HG03135 (cell line): ENCODE data around the gene SLC16A12.

Experiments
- ATAC-seq: cut with Tn5 transposase; IDR thresholded peaks from one replicate; pipeline ENCODE4 v1.9.1; 2021; ENCODE audit warnings: mild to moderate bottlenecking, moderate library complexity; ENCODE audit not compliant: unreplicated experiment

Gene SLC16A12, protein sequence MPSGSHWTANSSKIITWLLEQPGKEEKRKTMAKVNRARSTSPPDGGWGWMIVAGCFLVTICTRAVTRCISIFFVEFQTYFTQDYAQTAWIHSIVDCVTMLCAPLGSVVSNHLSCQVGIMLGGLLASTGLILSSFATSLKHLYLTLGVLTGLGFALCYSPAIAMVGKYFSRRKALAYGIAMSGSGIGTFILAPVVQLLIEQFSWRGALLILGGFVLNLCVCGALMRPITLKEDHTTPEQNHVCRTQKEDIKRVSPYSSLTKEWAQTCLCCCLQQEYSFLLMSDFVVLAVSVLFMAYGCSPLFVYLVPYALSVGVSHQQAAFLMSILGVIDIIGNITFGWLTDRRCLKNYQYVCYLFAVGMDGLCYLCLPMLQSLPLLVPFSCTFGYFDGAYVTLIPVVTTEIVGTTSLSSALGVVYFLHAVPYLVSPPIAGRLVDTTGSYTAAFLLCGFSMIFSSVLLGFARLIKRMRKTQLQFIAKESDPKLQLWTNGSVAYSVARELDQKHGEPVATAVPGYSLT

DNA sequence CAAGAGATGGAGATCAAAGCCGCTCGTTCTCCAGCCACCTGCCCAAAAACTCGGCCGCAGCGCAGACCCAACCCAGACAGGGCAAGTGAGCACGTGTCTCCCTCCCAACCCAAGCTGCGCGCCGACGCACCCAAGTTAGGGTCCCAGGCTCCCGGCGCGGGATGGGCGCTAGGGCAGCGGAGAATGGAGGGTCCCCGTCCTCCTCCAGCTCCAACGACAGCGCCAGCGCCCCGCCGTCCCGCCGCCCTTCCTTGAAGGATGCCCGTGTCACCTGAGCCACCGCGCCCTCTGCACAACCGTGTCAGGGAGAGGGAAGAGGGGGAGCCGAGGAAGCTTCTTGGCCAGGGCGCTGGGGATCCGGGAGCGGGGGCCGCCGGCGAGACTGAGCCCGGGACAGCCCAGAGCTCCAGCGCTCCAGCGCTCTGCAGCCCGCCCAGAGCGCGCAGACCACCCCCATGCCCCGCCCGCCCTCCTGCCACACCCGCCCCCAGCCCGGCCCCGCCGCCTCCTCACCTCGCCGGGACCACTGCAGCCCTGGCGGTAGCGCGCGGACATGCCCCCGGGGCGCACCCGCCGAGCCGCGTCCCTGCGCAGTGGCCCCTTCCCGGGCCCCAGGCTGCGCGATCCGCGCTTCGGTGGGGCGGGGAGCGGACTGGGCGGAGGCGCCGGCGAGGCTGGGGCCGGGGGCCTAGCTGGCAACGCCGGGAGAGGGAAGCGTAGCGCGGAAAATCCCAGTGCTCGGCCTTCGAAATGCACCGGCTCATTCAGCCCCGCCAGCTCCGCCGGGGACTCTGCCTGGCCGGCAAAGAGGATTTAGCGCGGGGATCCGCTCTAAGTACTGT, at the start of gene SLC16A12:
Gene SLC16A12 (minus strand): TSS at position 424 of the 842 bp plus-strand sequence. CDS start 73,016 bp downstream, outside the sequence.
- ATAC-seq, result no peak

DNA sequence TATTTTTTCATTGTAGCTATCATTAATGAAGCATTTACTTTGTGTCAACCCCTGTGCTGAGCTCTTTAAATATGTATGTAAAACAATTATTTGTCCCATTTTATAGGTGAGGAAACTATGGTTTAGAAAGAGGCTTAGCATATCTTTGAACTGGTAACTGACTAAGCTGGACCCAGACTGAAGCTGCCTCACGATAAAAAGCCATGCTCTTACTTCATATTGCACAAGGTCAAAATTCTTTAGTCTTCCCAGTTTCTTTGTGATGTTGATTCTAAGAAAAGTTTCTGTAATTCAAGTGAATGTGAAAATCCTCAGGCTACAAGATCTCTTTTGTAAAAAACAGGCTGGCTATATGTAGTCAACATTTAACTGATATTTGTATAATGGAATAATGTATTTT, 46.6 kb upstream of the SLC16A12 start:
- ATAC-seq, result no peak

DNA sequence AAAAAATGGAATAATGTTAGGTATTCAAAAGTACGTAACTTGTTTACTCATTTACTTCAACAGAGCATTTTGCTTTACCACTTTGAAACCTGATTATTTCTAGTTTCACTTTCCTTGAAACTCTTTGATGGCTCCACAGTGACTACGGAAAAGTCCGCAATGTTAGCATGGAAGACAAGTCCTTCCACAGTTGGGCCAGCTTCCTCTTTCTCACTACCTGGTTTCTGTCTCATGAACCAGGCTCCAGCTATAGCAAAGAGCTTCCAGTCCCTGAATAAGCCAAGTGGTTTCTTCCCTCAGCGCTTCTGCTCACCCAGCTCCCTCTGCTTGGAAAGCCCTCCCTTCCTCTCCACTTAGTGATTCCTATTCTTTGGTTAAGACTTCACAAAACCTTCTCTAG, 44.8 kb upstream of the SLC16A12 start:
- ATAC-seq, result no peak

DNA sequence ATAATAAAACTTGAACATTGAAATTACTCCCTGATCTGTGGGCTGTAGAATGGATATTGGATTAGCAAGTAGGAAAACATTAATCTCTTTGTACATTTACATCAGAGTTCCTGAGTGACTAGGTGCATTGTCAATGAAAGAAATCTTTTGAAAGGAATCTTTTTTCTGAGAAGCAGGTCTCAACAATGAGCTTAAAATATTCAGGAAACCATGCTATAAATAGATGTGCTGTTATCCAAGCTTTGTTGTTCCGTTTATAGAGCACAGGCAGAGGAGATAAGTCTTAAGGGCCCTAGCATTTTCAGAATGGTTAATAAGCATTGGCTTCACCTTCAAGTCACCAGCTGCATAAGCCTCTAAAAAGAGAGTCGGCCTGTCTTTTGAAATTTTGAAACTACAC, 41.3 kb upstream of the SLC16A12 start:
- no peak for ATAC-seq

DNA sequence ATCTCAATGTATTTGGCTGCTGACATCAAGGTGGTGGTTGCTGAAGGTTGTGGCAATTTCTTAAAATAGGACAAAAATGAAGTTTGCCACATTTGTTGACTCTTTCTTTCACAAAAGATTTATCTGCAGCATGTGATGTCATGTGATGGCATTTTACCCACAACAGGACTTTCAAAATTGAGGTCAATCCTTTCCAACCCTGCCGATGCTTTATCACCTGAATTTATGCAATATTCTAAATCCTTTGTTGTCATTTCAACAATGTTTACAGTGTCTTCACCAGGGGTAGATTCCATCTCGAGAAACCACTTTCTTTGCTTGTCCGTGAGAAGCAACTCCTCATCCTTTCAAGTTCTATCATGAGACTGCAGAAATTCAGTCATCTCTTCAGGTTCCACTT, 40.6 kb upstream of the SLC16A12 start:
- ATAC-seq, result no peak

DNA sequence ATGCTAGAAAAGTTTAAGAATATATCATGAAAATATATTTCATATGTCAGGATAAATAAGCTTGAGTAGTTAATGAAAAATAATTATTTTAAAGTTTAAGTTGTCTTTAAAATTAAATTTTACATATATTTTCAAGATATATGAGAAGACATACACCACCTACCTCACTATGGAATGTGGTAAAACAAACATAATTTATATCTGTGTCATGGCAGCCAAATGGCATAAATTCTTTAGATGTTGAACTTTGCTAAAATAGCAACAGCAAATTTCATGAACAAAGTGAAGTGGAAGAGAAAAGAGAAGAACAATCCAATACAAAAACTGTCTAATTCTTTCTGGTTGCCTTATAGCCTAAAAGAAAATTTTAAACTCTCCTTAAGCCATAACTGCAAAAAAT, 39.6 kb upstream of the SLC16A12 start:
- ATAC-seq, result no peak

DNA sequence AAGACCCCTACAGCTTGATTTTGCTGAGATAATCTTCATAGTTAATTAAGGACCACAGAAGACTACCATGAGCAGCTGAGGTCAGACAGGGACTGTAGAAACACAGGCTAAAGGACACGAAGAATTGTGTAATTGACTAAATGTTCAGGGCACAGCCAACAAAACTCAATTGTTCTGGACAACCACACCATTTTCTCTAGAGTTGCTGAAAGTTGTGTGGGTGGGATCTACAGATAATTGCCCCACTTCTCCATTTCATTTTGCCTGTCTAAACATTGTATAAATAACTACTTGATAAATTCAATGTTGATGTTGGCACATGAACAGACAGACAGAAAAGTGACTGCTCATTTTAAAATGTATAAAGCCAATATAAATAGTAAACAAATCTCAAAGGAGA, 39.0 kb upstream of the SLC16A12 start:
- ATAC-seq, result no peak

DNA sequence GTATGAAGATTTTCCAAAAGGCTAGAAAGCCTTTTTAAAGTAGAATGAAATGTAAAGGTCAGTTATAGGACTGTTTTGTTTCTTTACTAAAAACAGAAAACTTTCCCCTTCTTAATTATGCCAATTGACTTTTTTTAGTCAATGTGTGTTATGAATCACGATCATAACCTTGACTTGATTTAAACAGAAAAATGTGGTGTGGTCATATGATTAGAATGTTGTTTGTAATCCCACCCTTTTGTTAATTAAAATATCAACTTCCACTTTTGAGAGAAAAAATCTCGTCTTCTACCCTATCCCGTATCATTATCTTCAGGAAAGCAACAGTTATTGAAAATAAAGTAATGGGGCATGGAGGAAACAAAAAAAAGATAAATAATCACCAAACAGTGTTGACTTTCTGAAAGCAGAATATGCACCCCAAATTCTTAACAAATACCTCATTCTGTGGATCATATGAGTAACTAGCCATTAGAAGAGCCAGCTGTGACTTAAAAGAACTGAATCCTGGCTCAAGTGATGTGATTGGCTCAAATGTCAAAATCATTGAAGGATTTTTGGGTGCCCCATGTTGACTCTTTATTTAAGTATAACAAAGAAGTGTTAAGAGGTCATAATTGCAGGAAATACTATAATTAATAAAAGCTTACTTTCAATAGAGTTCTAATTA, 32.3 kb upstream of the SLC16A12 start:
- no peak for ATAC-seq

DNA sequence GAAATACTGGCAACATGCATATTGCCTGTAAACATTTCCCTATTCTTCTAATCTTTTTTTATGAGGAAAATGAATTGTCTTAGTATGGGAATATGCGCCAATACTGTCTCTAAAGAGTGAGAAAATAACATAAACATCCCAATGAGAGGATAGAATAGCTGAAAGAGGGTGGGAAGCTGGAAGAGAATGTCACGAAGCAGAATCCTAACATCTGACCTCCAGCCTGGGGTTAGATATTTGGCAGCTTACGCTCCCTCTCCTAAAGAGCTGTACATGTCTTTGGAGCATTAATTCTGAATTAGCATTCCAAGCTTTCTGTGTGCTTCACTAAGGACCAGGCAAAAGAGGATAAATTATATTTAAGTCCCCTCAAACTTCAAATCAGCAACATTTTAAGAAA, 31.6 kb upstream of the SLC16A12 start:
- no peak for ATAC-seq

DNA sequence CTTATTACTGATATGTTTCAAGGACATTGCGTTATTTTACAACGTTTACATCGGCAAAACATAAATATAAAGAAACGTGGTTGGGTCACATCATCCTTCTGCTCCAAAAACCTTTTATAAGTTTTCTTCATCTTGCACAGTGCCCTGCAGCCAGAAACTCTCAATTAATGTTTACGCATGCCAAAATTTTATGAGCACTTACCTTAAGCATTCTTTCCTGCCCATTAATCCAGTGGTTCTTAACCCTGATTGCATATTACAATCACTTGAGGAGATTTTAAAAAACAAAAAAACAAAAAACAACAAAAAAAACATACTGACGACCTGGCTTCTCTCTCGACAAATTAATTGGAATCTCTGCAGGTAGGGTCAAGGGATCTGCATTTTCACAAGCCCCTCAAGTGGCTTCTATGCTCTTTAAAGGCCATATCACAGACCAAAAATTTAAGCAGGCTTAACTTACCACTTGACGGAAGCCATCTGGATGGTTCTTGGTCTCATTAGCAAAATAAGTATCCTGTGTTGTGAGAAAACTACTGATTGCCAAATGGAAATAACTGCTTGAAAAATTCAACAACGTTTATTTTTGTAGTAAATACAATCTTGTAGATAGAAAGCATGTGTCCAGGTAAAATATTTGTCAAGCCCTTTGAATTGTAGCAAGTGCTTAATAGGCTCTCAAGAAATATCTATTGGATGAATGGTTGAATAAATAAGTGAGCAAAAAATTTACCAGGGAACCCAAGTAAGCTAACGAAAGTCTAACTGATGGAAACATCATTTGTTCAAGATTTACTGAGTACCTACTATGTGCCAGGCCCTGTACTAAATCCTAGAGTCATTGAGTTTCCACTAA, 30.9 kb upstream of the SLC16A12 start:
- no peak for ATAC-seq

DNA sequence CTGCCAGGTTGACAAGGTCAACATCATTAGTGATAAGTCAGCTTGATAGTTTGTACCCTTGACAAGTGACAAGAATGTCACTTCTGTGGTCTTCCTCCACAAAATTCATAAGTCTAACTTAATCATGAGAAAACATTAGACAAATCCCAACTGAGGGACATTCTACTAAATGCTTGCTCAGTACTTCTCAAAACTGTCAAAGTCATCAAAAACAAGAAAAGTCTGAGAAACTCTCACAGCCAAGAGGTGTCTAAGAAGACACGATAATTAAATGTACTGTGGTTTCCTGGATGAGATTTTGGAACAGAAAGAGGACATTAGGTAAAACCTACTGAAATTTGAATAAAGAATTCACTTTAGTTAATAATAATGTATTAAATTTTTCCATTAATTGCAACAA, 29.8 kb upstream of the SLC16A12 start:
- no peak for ATAC-seq

DNA sequence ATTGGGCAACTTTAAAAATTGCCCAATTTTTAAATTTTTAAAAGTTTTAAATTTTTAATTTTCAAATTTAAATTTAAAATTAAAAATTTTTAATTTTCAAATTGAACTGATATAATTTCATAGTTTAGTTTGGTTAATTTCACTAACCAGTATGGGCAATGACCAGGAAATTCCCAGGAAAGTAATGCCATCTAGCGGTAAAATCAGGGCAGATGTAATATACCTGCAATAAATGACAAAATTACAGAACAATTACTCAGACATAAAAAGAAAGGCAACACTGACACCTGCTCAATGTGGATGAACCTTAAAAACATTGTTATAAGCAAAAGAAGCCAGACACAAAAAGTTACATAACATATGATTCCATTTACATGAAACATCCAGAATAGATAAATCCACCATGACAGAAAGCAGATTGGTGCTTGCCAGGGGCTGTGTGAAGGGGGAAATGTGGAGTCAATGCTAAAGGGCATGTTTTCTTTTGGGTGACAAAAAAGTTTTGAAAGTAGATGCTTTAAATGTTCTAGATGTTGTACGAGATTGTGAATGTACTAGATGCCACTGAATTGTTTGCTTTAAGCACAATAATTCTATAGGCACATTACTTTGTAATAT, 28.6 kb upstream of the SLC16A12 start:
- ATAC-seq, result no peak

DNA sequence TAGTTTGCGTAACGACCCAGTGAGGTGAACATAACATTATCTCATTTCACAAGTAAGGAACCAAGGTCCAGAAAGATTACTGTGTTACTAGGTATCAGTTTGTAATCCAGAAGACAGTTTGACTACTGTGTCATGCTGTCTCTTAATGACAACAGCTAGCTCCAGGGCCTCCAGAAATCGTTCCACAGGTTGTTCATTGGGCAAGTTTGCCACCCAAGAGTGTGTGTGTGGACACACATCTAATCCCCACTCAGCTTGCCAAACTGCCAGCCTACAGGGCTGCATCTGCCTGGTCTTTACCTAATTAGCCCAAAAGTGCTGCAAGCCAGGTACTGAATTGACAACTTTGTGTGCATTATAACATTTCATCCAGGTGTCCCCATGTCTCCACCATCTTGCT, 27.9 kb upstream of the SLC16A12 start:
- no peak for ATAC-seq

DNA sequence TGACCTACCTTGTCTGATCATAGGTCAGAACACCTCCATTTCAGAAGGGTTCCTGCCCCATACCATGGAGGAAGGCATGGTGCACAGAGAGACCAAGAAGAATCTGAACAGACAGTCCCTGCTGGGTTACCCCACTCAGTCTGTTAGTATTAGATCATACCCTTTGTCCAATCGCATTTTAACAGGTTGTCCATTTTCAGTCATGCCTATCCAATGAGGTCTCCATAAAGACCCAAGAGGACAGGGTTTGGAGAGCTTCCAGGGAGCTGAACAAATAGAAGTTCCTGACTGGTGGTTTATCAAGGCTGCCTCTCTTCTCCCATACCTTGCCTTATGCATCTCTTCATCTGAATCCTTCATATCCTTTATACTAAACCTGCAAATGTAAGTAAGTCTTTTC, 21.2 kb upstream of the SLC16A12 start:
- ATAC-seq, result no peak

DNA sequence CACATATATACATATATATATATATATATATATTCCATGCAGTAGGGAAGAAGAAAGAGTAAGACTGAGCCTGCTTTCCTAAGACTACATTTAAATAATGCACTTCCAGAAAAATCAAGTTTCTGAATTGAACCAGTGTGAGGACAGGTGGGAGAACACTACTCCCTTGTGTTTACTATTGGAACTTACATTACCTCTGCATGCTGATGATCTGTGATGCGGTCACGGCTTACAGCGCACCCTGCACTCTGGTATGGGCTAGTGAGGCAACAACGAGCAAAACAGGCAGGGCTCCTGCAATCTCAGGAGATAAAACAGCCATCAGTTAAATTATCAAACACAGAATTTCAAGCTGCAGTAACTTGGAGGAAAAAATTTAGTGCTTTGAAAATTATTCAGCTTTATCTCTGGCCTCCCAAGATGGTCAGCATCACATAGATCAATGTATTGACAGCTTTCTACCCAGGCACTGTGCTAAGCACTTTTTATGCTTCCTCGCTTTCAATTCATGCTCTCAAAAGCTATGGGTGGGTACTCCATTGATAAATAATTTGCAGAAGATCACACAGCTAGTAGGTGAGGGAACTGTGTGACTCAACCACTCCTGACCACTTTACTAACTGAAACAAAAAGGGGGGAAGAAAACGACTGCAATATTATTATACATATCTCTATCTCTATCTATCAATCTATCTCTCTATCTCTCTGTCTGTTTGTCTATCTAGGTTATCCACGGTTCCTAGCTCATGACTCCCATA, 20.5 kb upstream of the SLC16A12 start:
- ATAC-seq, result no peak

DNA sequence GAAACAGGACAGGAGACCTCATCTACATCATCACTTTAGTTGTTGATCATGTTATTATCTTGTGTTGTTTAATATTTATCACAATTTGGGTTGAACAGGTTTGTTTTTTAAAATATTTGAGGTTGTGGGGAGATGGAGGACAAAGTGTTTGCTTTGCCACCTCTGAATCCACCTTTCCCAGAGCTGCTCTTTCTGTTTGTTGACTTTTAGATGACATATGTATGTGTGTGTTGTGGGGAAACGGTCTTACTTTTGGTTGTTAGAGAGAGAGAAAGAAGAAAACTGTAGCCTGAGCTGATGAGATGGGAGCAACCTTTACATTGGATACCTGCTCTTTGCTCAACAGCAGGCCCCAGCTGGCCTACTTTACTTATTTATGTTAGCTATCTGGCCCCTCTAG, 19.0 kb upstream of the SLC16A12 start:
- no peak for ATAC-seq

DNA sequence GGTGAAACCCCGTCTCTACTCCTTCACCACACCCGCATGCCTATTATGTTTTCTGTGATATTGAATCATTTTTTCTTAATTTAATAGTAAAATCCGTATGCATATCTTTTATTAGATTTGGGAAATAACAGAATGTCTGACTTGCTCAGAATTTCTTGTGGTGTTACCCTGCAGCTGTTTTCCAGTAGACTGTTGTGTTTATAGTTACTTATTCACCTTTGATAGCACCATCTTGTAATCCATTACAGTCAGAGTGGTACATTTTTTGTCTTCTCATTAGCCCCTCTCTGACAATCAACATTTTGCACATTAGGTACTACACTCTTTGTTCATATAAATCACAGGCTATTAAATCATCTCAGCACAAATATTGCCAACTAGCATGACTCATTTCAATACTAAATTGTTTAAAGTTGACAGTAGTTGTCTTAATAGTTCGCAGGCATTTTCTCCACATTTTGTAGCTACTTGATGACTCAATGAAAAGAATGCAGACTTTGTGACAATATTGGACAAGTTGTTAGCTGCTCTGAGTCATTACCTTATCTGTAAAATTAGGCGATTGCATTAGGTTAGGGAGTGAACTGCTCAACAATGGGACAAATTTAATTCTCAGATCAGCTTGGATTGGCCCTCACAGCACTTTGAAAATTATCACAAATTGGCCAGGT, 17.8 kb upstream of the SLC16A12 start:
- no peak for ATAC-seq

DNA sequence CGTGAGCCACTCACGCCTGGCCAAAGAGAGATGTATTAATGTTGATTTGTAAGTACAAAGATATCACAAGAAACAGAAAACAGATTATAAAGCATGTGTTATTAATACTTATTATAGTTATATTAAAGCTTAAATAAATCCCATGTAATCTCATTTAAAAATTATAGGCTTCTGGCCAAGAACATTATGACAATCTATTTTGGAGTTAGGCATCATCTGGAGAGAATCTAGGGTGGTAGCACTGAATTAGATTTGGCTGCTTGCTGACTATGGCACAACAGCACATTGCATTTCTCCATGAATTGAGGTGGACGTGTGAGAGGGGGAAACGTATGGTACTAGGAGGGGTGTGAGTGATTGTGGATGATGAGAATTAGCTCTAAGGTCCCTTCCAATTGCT, 16.8 kb upstream of the SLC16A12 start:
- ATAC-seq, result no peak

DNA sequence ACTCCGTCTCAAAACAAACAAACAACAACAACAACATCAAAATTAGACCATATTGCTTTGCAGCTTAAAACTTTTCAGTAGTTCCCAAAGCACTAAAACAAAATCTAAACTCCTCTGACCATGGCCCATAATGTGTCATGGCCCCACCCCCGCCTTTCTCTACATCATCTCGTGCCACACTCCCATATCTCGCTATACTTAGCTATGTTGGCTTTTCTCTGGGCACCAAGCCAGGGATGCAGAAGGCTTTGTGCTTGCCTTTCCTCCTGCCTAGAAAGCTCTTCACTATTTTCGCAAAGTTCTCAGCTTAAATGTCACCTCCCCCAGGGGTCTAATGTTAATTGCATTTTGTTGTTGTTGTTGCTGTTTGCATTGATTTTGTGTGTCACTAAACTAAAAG, 15.1 kb upstream of the SLC16A12 start:
- no peak for ATAC-seq
